ENCODE results near the gene QARS1. TPM values are rescaled to one million over a fixed set of nuclear protein-coding genes. Genes with fewer than 3 reads are reported as not detected.

The QARS1 gene
- polyA plus RNA-seq, 3 donors: 142 to 326 (median 142) TPM

DNA sequence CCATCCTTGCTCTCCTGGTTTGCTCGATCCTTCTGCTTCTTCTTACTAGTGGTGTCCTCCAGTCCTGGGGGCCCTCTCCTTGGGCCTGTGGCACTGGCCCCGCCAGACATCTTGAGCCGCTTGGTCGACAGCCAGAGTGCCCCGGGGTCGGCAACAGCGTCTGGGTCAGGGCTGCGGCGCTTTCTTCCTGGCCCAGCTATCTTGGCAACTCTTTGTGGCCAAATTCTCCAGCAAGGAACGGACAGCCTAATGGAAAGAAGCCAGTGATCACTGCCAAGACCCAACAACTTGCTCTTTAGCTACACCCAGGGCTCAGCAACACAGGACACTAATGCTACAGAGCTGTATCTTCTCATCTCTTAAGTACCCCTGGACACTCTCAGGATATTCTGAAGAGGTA lies 14.5 kb upstream of the QARS1 start:
- WGBS (ENCODE audit: insufficient coverage): 95% methylated on average over 10 of the region's 10 CpGs
- Mint-ChIP-seq H3K27me3 (ENCODE audit: low read depth in 3 of 3) (no peaks in the 10 kb centered on the region), H3K9me3 (peaks cover 0 to 2% (median 0%) of the 10 kb centered on the region in 7 donors), H3K4me3 (no peak overlapping the region), H3K27ac (peak overlapping the region in 3 of 7 donors; percentile 14 to 58 (median 38)), H3K4me1 (peaks cover 11% of the 10 kb centered on the region), H3K36me3 (peaks cover 43 to 48% of the 10 kb centered on the region in 2 donors)
- intact Hi-C loops (cut with micrococcal nuclease): no loop called here
- H3K4me2 ChIP-seq (replicated peaks; ENCODE audit: extremely low read depth, low read length, poor library complexity, severe bottlenecking): no peak overlapping the region
- H3K79me2 ChIP-seq (ENCODE audit: insufficient read depth, low read length): peaks cover 27% of the 10 kb centered on the region
- H3K27me3 ChIP-seq (ENCODE audit: control insufficient read depth in 2 of 2, insufficient read depth in 2 of 2, low read length in 2 of 2): no peaks in the 10 kb centered on the region
- no peak overlapping the region for H3K9ac ChIP-seq (ENCODE audit: insufficient read depth, low read length, poor library complexity, severe bottlenecking)
- peak overlapping the region in 1 of 3 experiments; percentile 91 for H3K4me3 ChIP-seq (replicated peaks in 1 of 3; ENCODE audit: low read depth in 2 of 3, low read length in 3 of 3)
- no peak overlapping the region for H2AFZ ChIP-seq (ENCODE audit: insufficient read depth, low read depth, low read length, poor library complexity, severe bottlenecking)
- H3K36me3 ChIP-seq (replicated peaks in 1 of 2; ENCODE audit: control insufficient read depth in 1 of 2, insufficient read depth in 2 of 2, low read length in 2 of 2): peaks cover 51 to 54% of the 10 kb centered on the region in 2 donors
- no peaks in the 10 kb centered on the region for H3K9me3 ChIP-seq (replicated peaks in 1 of 2; ENCODE audit: control insufficient read depth in 1 of 2, insufficient read depth in 1 of 2, low read length in 2 of 2)
- no peak for DNase-seq
- TF ChIP-seq CTCF (IDR thresholded peaks at IDR 0.05): no peak
- H3K27ac ChIP-seq (ENCODE audit: low read depth in 1 of 2, low read length in 2 of 2): peak overlapping the region in 1 of 2 donors; percentile 95
- H3K4me1 ChIP-seq (ENCODE audit: control insufficient read depth in 1 of 2, insufficient read depth in 2 of 2, low read length in 2 of 2): peaks cover 16 to 23% of the 10 kb centered on the region in 2 donors
- H4K20me1 ChIP-seq (ENCODE audit: insufficient read depth, low read length): peaks cover 8% of the 10 kb centered on the region

- Mint-ChIP-seq H3K27me3 (ENCODE audit: low read depth in 3 of 3) (no peaks in the 10 kb centered on the region), H3K4me3 (no peak overlapping the region), H3K9me3 (no peaks in the 10 kb centered on the region), H3K27ac (peak overlapping the region in 1 of 7 donors; percentile 50), H3K4me1 (no peaks in the 10 kb centered on the region), H3K36me3 (peaks cover 84 to 91% of the 10 kb centered on the region in 2 donors)
- H3K79me2 ChIP-seq (ENCODE audit: insufficient read depth, low read length): peaks cover 4% of the 10 kb centered on the region
- H3K9ac ChIP-seq (ENCODE audit: insufficient read depth, low read length, poor library complexity, severe bottlenecking): no peak overlapping the region
- H2AFZ ChIP-seq (ENCODE audit: insufficient read depth, low read depth, low read length, poor library complexity, severe bottlenecking): no peak overlapping the region
- no peak overlapping the region for H3K4me3 ChIP-seq (replicated peaks in 1 of 3; ENCODE audit: low read depth in 2 of 3, low read length in 3 of 3)
- no peaks in the 10 kb centered on the region for H3K9me3 ChIP-seq (replicated peaks in 1 of 2; ENCODE audit: control insufficient read depth in 1 of 2, insufficient read depth in 1 of 2, low read length in 2 of 2)
- H3K4me2 ChIP-seq (replicated peaks; ENCODE audit: extremely low read depth, low read length, poor library complexity, severe bottlenecking): no peak overlapping the region
- no peak for TF ChIP-seq CTCF (IDR thresholded peaks at IDR 0.05)
- 95% methylated on average over 9 of the region's 14 CpGs for WGBS (ENCODE audit: insufficient coverage)
- peaks cover 92 to 98% of the 10 kb centered on the region in 2 donors for H3K36me3 ChIP-seq (replicated peaks in 1 of 2; ENCODE audit: control insufficient read depth in 1 of 2, insufficient read depth in 2 of 2, low read length in 2 of 2)
- no peak for DNase-seq
- H3K27me3 ChIP-seq (ENCODE audit: control insufficient read depth in 2 of 2, insufficient read depth in 2 of 2, low read length in 2 of 2): no peaks in the 10 kb centered on the region
- no peaks in the 10 kb centered on the region for H3K4me1 ChIP-seq (ENCODE audit: control insufficient read depth in 1 of 2, insufficient read depth in 2 of 2, low read length in 2 of 2)
- H4K20me1 ChIP-seq (ENCODE audit: insufficient read depth, low read length): peaks cover 3% of the 10 kb centered on the region
- no peak overlapping the region for H3K27ac ChIP-seq (ENCODE audit: low read depth in 1 of 2, low read length in 2 of 2)
- intact Hi-C loops (cut with micrococcal nuclease): no loop called here
These were observed 7.7 kb upstream of the QARS1 start for GRCh38 chr3:49112262-49112661.

Data from CD14-positive monocyte (primary cell).